ENCODE data around the gene THUMPD3. TPM values are rescaled to one million over a fixed set of nuclear protein-coding genes. Genes with fewer than 3 reads are reported as not detected.

THUMPD3 gene
- total RNA-seq, 1 experiment from 2014 or later: 63.0 TPM

GRCh38 chr3:9384141-9384828 is 21.4 kb downstream of the THUMPD3 start:
- H3K4me1 Mint-ChIP-seq (ENCODE audit: insufficient read depth, unreplicated experiment): no peaks in the 10 kb centered on the region
- no peak for DNase-seq (ENCODE audit: unreplicated experiment)
- no peak overlapping the region for H3K4me3 Mint-ChIP-seq (ENCODE audit: unreplicated experiment)
- intact Hi-C loops (cut with micrococcal nuclease): no loop called here
- CTCF ChIA-PET: interaction anchor here (0.6 to 2.0 kb wide), 4 partner anchors 10 to 72 kb away, joined by 3 to 10 read pairs (median 4); no protein-coding TSS in a partner anchor
- H3K9me3 Mint-ChIP-seq (ENCODE audit: unreplicated experiment): no peaks in the 10 kb centered on the region
- TF ChIP-seq CTCF (IDR thresholded peaks at IDR 0.05; ENCODE audit: unreplicated experiment): no peak
- peaks cover 86% of the 10 kb centered on the region for H3K36me3 Mint-ChIP-seq (ENCODE audit: insufficient read depth, unreplicated experiment)
- no peaks in the 10 kb centered on the region for H3K27me3 Mint-ChIP-seq (ENCODE audit: insufficient read depth, unreplicated experiment)
- POLR2A ChIA-PET: interaction anchor here (0.9 to 3.3 kb wide), 7 partner anchors 9 to 40 kb away, joined by 3 to 50 read pairs (median 5); partner anchors contain the start of genes SETD5 and THUMPD3
- peak overlapping the region; percentile 73 for H3K27ac Mint-ChIP-seq (ENCODE audit: low read depth, unreplicated experiment)
- BruUV-seq (replicated peaks): no TSS peak

GRCh38 chr3:9385187-9386077 is 22.6 kb downstream of the THUMPD3 start:
- H3K9me3 Mint-ChIP-seq (ENCODE audit: unreplicated experiment): no peaks in the 10 kb centered on the region
- peak overlapping the region; percentile 3 for H3K27ac Mint-ChIP-seq (ENCODE audit: low read depth, unreplicated experiment)
- ChIA-PET CTCF (interaction anchor here (1.1 to 2.0 kb wide), 2 partner anchors 9 to 10 kb away, joined by 3 to 10 read pairs; no protein-coding TSS in a partner anchor), POLR2A (interaction anchor here (0.7 to 3.3 kb wide), 10 partner anchors 8 to 39 kb away, joined by 3 to 50 read pairs (median 8); partner anchors contain the start of genes SETD5 and THUMPD3)
- no peaks in the 10 kb centered on the region for H3K27me3 Mint-ChIP-seq (ENCODE audit: insufficient read depth, unreplicated experiment)
- TF ChIP-seq CTCF (IDR thresholded peaks at IDR 0.05; ENCODE audit: unreplicated experiment): no peak
- BruUV-seq (replicated peaks): TSS peak; percentile 28
- H3K36me3 Mint-ChIP-seq (ENCODE audit: insufficient read depth, unreplicated experiment): peaks cover 98% of the 10 kb centered on the region
- intact Hi-C loops (cut with micrococcal nuclease): loop anchor here (5.0 kb wide), 1 partner anchor 37 kb away; no protein-coding TSS in a partner anchor
- DNase-seq (ENCODE audit: unreplicated experiment): no peak
- no peak overlapping the region for H3K4me3 Mint-ChIP-seq (ENCODE audit: unreplicated experiment)
- H3K4me1 Mint-ChIP-seq (ENCODE audit: insufficient read depth, unreplicated experiment): no peaks in the 10 kb centered on the region

- TF ChIP-seq CTCF (IDR thresholded peaks at IDR 0.05; ENCODE audit: unreplicated experiment): no peak
- ChIA-PET CTCF (interaction anchor here (0.6 kb wide), 1 partner anchor 59 kb away, joined by 3 read pairs; no protein-coding TSS in a partner anchor), POLR2A (interaction anchor here (0.8 to 1.1 kb wide), 5 partner anchors 9 to 37 kb away, joined by 3 to 9 read pairs (median 7); partner anchors contain the start of gene SETD5)
- Mint-ChIP-seq H3K4me3 (ENCODE audit: unreplicated experiment) (no peak overlapping the region), H3K4me1 (ENCODE audit: insufficient read depth, unreplicated experiment) (no peaks in the 10 kb centered on the region), H3K36me3 (ENCODE audit: insufficient read depth, unreplicated experiment) (peaks cover 100% of the 10 kb centered on the region), H3K9me3 (ENCODE audit: unreplicated experiment) (no peaks in the 10 kb centered on the region), H3K27ac (ENCODE audit: low read depth, unreplicated experiment) (peak overlapping the region; percentile 3), H3K27me3 (ENCODE audit: insufficient read depth, unreplicated experiment) (no peaks in the 10 kb centered on the region)
- no peak for DNase-seq (ENCODE audit: unreplicated experiment)
- BruUV-seq (replicated peaks): no TSS peak
- intact Hi-C loops (cut with micrococcal nuclease): loop anchor here (5.0 kb wide), 1 partner anchor 36 kb away; no protein-coding TSS in a partner anchor
Observed at GRCh38 chr3:9386078-9386459, 23.2 kb downstream of the THUMPD3 start.
